ENCODE measurements around the gene NNMT.

Gene NNMT

GRCh38 chr11:114301927-114302326 is 5.7 kb downstream of the NNMT start:
- H3K9me3 ChIP-seq (ENCODE audit: control insufficient read depth, low read length) = peaks cover 13% of the 10 kb centered on the region
- peak overlapping the region; percentile 100 for H3K9ac ChIP-seq (ENCODE audit: low read length)
- H3K4me1 ChIP-seq (ENCODE audit: control insufficient read depth, insufficient read depth, low read length) = peaks cover 27% of the 10 kb centered on the region
- no peak for DNase-seq (ENCODE audit: low read depth)
- H3K27me3 ChIP-seq (replicated peaks; ENCODE audit: control insufficient read depth, insufficient read depth, low read length) = no peaks in the 10 kb centered on the region
- H3K4me3 ChIP-seq (ENCODE audit: low read length) = peak overlapping the region; percentile 82
- peaks cover 73% of the 10 kb centered on the region for H3K36me3 ChIP-seq (ENCODE audit: control insufficient read depth, insufficient read depth, low read length, severe bottlenecking)

GRCh38 chr11:114302663-114303062 is 6.5 kb downstream of the NNMT start:
- H3K9me3 ChIP-seq (ENCODE audit: control insufficient read depth, low read length) = peaks cover 13% of the 10 kb centered on the region
- H3K4me3 ChIP-seq (ENCODE audit: low read length) = peak overlapping the region; percentile 82
- H3K9ac ChIP-seq (ENCODE audit: low read length) = peak overlapping the region; percentile 100
- no peak for DNase-seq (ENCODE audit: low read depth)
- no peaks in the 10 kb centered on the region for H3K27me3 ChIP-seq (replicated peaks; ENCODE audit: control insufficient read depth, insufficient read depth, low read length)
- H3K36me3 ChIP-seq (ENCODE audit: control insufficient read depth, insufficient read depth, low read length, severe bottlenecking) = peaks cover 73% of the 10 kb centered on the region
- peaks cover 32% of the 10 kb centered on the region for H3K4me1 ChIP-seq (ENCODE audit: control insufficient read depth, insufficient read depth, low read length)

- Histone ChIP-seq H3K9me3 (ENCODE audit: control insufficient read depth, low read length) (peaks cover 13% of the 10 kb centered on the region), H3K4me3 (ENCODE audit: low read length) (peak overlapping the region; percentile 82)
- DNase-seq (ENCODE audit: low read depth) = no peak
Measured at GRCh38 chr11:114304065-114304464, 7.9 kb downstream of the NNMT start.

GRCh38 chr11:114304969-114305368 is 8.8 kb downstream of the NNMT start:
- H3K4me3 ChIP-seq (ENCODE audit: low read length) = peak overlapping the region; percentile 82

More at GRCh38 chr11:114304065-114304464, 7.9 kb downstream of the NNMT start:
- H3K36me3 ChIP-seq (ENCODE audit: control insufficient read depth, insufficient read depth, low read length, severe bottlenecking) = peaks cover 60% of the 10 kb centered on the region
- peaks cover 44% of the 10 kb centered on the region for H3K4me1 ChIP-seq (ENCODE audit: control insufficient read depth, insufficient read depth, low read length)
- no peaks in the 10 kb centered on the region for H3K27me3 ChIP-seq (replicated peaks; ENCODE audit: control insufficient read depth, insufficient read depth, low read length)
- H3K9ac ChIP-seq (ENCODE audit: low read length) = peak overlapping the region; percentile 100

GRCh38 chr11:114307524-114308203 is 11.5 kb downstream of the NNMT start:
- H3K4me3 ChIP-seq (ENCODE audit: low read length) = peak overlapping the region; percentile 74
- peak overlapping the region; percentile 88 for H3K9ac ChIP-seq (ENCODE audit: low read length)
- DNase-seq (ENCODE audit: low read depth) = peak; percentile 91
- H3K4me1 ChIP-seq (ENCODE audit: control insufficient read depth, insufficient read depth, low read length) = peaks cover 72% of the 10 kb centered on the region
- H3K36me3 ChIP-seq (ENCODE audit: control insufficient read depth, insufficient read depth, low read length, severe bottlenecking) = peaks cover 53% of the 10 kb centered on the region
- no peaks in the 10 kb centered on the region for H3K27me3 ChIP-seq (replicated peaks; ENCODE audit: control insufficient read depth, insufficient read depth, low read length)
- no peaks in the 10 kb centered on the region for H3K9me3 ChIP-seq (ENCODE audit: control insufficient read depth, low read length)

More at GRCh38 chr11:114304969-114305368, 8.8 kb downstream of the NNMT start:
- H3K27me3 ChIP-seq (replicated peaks; ENCODE audit: control insufficient read depth, insufficient read depth, low read length) = no peaks in the 10 kb centered on the region
- H3K9me3 ChIP-seq (ENCODE audit: control insufficient read depth, low read length) = peaks cover 13% of the 10 kb centered on the region
- peaks cover 53% of the 10 kb centered on the region for H3K36me3 ChIP-seq (ENCODE audit: control insufficient read depth, insufficient read depth, low read length, severe bottlenecking)
- no peak for DNase-seq (ENCODE audit: low read depth)
- peaks cover 53% of the 10 kb centered on the region for H3K4me1 ChIP-seq (ENCODE audit: control insufficient read depth, insufficient read depth, low read length)
- H3K9ac ChIP-seq (ENCODE audit: low read length) = peak overlapping the region; percentile 100

GRCh38 chr11:114308689-114309089 is 12.5 kb downstream of the NNMT start:
- H3K9ac ChIP-seq (ENCODE audit: low read length) = peak overlapping the region; percentile 88
- peak overlapping the region; percentile 74 for H3K4me3 ChIP-seq (ENCODE audit: low read length)
- peak; percentile 68 for DNase-seq (ENCODE audit: low read depth)

GRCh38 chr11:114309517-114309916 is 13.3 kb downstream of the NNMT start:
- Histone ChIP-seq H3K9ac (ENCODE audit: low read length) (peak overlapping the region; percentile 88), H3K9me3 (ENCODE audit: control insufficient read depth, low read length) (no peaks in the 10 kb centered on the region), H3K4me3 (ENCODE audit: low read length) (peak overlapping the region; percentile 71), H3K27me3 (replicated peaks; ENCODE audit: control insufficient read depth, insufficient read depth, low read length) (no peaks in the 10 kb centered on the region), H3K4me1 (ENCODE audit: control insufficient read depth, insufficient read depth, low read length) (peaks cover 73% of the 10 kb centered on the region), H3K36me3 (ENCODE audit: control insufficient read depth, insufficient read depth, low read length, severe bottlenecking) (peaks cover 53% of the 10 kb centered on the region)
- DNase-seq (ENCODE audit: low read depth) = peak; percentile 67

More at GRCh38 chr11:114308689-114309089, 12.5 kb downstream of the NNMT start:
- Histone ChIP-seq H3K4me1 (ENCODE audit: control insufficient read depth, insufficient read depth, low read length) (peaks cover 72% of the 10 kb centered on the region), H3K27me3 (replicated peaks; ENCODE audit: control insufficient read depth, insufficient read depth, low read length) (no peaks in the 10 kb centered on the region), H3K36me3 (ENCODE audit: control insufficient read depth, insufficient read depth, low read length, severe bottlenecking) (peaks cover 53% of the 10 kb centered on the region), H3K9me3 (ENCODE audit: control insufficient read depth, low read length) (no peaks in the 10 kb centered on the region)

GRCh38 chr11:114310095-114310494 is 13.9 kb downstream of the NNMT start:
- Histone ChIP-seq H3K9ac (ENCODE audit: low read length) (peak overlapping the region; percentile 88), H3K9me3 (ENCODE audit: control insufficient read depth, low read length) (no peaks in the 10 kb centered on the region), H3K4me1 (ENCODE audit: control insufficient read depth, insufficient read depth, low read length) (peaks cover 73% of the 10 kb centered on the region), H3K27me3 (replicated peaks; ENCODE audit: control insufficient read depth, insufficient read depth, low read length) (no peaks in the 10 kb centered on the region), H3K4me3 (ENCODE audit: low read length) (peak overlapping the region; percentile 71), H3K36me3 (ENCODE audit: control insufficient read depth, insufficient read depth, low read length, severe bottlenecking) (peaks cover 53% of the 10 kb centered on the region)
- no peak for DNase-seq (ENCODE audit: low read depth)

- Histone ChIP-seq H3K9me3 (ENCODE audit: control insufficient read depth, low read length) (no peaks in the 10 kb centered on the region), H3K4me3 (ENCODE audit: low read length) (peak overlapping the region; percentile 34), H3K36me3 (ENCODE audit: control insufficient read depth, insufficient read depth, low read length, severe bottlenecking) (peaks cover 71% of the 10 kb centered on the region), H3K4me1 (ENCODE audit: control insufficient read depth, insufficient read depth, low read length) (peaks cover 87% of the 10 kb centered on the region), H3K27me3 (replicated peaks; ENCODE audit: control insufficient read depth, insufficient read depth, low read length) (no peaks in the 10 kb centered on the region), H3K9ac (ENCODE audit: low read length) (no peak overlapping the region)
- DNase-seq (ENCODE audit: low read depth) = no peak
Measured at GRCh38 chr11:114311946-114312345, 15.7 kb downstream of the NNMT start.

GRCh38 chr11:114314096-114314495 is 17.9 kb downstream of the NNMT start:
- no peaks in the 10 kb centered on the region for H3K9me3 ChIP-seq (ENCODE audit: control insufficient read depth, low read length)
- peaks cover 71% of the 10 kb centered on the region for H3K36me3 ChIP-seq (ENCODE audit: control insufficient read depth, insufficient read depth, low read length, severe bottlenecking)
- no peak overlapping the region for H3K4me3 ChIP-seq (ENCODE audit: low read length)
- DNase-seq (ENCODE audit: low read depth) = no peak
- H3K9ac ChIP-seq (ENCODE audit: low read length) = peak overlapping the region; percentile 53
- H3K4me1 ChIP-seq (ENCODE audit: control insufficient read depth, insufficient read depth, low read length) = peaks cover 90% of the 10 kb centered on the region
- no peaks in the 10 kb centered on the region for H3K27me3 ChIP-seq (replicated peaks; ENCODE audit: control insufficient read depth, insufficient read depth, low read length)

GRCh38 chr11:114315749-114316368 is 19.7 kb downstream of the NNMT start:
- no peaks in the 10 kb centered on the region for H3K9me3 ChIP-seq (ENCODE audit: control insufficient read depth, low read length)
- H3K9ac ChIP-seq (ENCODE audit: low read length) = peak overlapping the region; percentile 31
- no peak overlapping the region for H3K4me3 ChIP-seq (ENCODE audit: low read length)
- DNase-seq (ENCODE audit: low read depth) = no peak
- H3K36me3 ChIP-seq (ENCODE audit: control insufficient read depth, insufficient read depth, low read length, severe bottlenecking) = peaks cover 60% of the 10 kb centered on the region
- H3K4me1 ChIP-seq (ENCODE audit: control insufficient read depth, insufficient read depth, low read length) = peaks cover 90% of the 10 kb centered on the region
- H3K27me3 ChIP-seq (replicated peaks; ENCODE audit: control insufficient read depth, insufficient read depth, low read length) = no peaks in the 10 kb centered on the region

Measured in adipocyte (in vitro differentiated cells).